Measurements from ENCODE around the gene PP2D1.
"Not testable (repeated sequence)": the region's sequence is repeated elsewhere in the genome, so short reads cannot be mapped to it uniquely, and the experiment has no call there.

The PP2D1 gene

GRCh38 chr3:20039765-20040547 lies 27.9 kb upstream of the PP2D1 start, which contains the start of gene KAT2B:
TSS of gene KAT2B (plus strand) at chr3:20040446. CDS start at chr3:20040478, 32 bp downstream.
- DNase-seq: peak; percentile 85 to 86

- no peak for DNase-seq
These were observed 27.4 kb upstream of the PP2D1 start for GRCh38 chr3:20039466-20039764.

- no peak for DNase-seq
These were observed 26.8 kb upstream of the PP2D1 start for GRCh38 chr3:20038699-20039465.

GRCh38 chr3:20037255-20037996 lies 25.4 kb upstream of the PP2D1 start:
- no peak for DNase-seq

- DNase-seq: no peak
These were observed 23.0 kb upstream of the PP2D1 start for GRCh38 chr3:20035019-20035418.

GRCh38 chr3:20031939-20032338 lies 19.9 kb upstream of the PP2D1 start:
- DNase-seq: not testable (repeated sequence)

- DNase-seq: no peak
These were observed 16.9 kb upstream of the PP2D1 start for GRCh38 chr3:20028905-20029331.

GRCh38 chr3:20027136-20027535 lies 15.1 kb upstream of the PP2D1 start:
- DNase-seq: no peak

GRCh38 chr3:20023623-20024405 lies 11.8 kb upstream of the PP2D1 start:
- no peak for DNase-seq

- DNase-seq: no peak
These were observed 11.0 kb upstream of the PP2D1 start for GRCh38 chr3:20022954-20023622.

GRCh38 chr3:20016076-20016475 lies 4.0 kb upstream of the PP2D1 start:
- not testable (repeated sequence) for DNase-seq

- DNase-seq: no peak
These were observed 3.5 kb upstream of the PP2D1 start for GRCh38 chr3:20015525-20015924.

GRCh38 chr3:20013396-20013795 lies 1.3 kb upstream of the PP2D1 start:
- no peak for DNase-seq

- no peak for DNase-seq
These were observed 3.4 kb downstream of the PP2D1 start for GRCh38 chr3:20008646-20009045.

- no peak for DNase-seq
These were observed 4.1 kb downstream of the PP2D1 start for GRCh38 chr3:20007960-20008359.

GRCh38 chr3:20001932-20002331 lies 10.1 kb downstream of the PP2D1 start:
- no peak for DNase-seq

GRCh38 chr3:19997502-19997901 lies 14.6 kb downstream of the PP2D1 start:
- DNase-seq: no peak

- no peak for DNase-seq
These were observed 17.3 kb downstream of the PP2D1 start for GRCh38 chr3:19994796-19995195.

- DNase-seq: not testable (repeated sequence)
These were observed 23.2 kb downstream of the PP2D1 start for GRCh38 chr3:19988904-19989303.

GRCh38 chr3:19972054-19972453 lies 40.0 kb downstream of the PP2D1 start:
- no peak for DNase-seq

GRCh38 chr3:19970327-19970726 lies 41.7 kb downstream of the PP2D1 start:
- no peak for DNase-seq

- DNase-seq: no peak
These were observed 44.3 kb downstream of the PP2D1 start for GRCh38 chr3:19967812-19968211.
